GM19468 (cell line): ENCODE measurements around the gene RASA3.

Experiments used
- ATAC-seq: cut with Tn5 transposase; IDR thresholded peaks from one replicate; pipeline ENCODE4 v1.9.1; 2021; ENCODE audit warnings: mild to moderate bottlenecking, moderate library complexity, moderate number of reproducible peaks; ENCODE audit not compliant: unreplicated experiment; ENCODE audit errors: extremely low read depth

RASA3 gene

GRCh38 chr13:114043421-114044053 lies 88.9 kb downstream of the RASA3 start:
- no peak for ATAC-seq

- no peak for ATAC-seq
These were observed 90.2 kb downstream of the RASA3 start for GRCh38 chr13:114042066-114042815.

GRCh38 chr13:114041493-114041892 lies 90.9 kb downstream of the RASA3 start:
- no peak for ATAC-seq

DNA sequence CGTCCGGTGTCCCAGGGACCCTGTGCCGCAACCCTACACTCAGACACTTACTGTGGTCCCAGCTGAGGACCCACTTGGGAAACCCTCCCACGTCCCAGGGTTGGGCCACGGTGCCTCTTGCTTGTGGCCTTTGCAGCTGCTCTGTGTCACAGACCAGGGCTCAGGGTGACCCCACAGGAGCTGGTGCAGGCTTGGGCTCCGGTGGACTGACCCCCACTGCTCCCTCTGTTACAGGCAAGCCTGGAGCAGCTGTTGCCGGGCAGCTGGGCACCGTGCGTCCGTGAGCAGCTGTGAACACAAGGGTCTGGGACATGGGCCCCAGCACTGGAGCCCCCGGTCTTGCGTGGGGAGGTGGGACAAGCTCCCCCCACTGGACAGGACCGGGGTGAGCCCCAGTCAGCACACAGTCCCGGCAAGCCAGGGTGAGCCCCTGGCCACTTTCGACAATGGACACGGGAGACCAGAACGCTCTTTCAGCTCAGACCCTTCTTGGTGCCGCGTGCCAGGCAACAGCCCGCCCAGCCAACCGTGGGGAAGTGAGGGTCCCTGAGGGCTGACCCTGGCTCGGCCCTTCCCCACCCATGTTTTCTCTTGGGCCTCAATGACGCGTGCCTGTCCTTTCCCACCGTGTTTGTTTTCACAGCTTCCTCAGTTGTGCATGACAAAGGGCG lies 92.8 kb downstream of the RASA3 start:
- no peak for ATAC-seq

DNA sequence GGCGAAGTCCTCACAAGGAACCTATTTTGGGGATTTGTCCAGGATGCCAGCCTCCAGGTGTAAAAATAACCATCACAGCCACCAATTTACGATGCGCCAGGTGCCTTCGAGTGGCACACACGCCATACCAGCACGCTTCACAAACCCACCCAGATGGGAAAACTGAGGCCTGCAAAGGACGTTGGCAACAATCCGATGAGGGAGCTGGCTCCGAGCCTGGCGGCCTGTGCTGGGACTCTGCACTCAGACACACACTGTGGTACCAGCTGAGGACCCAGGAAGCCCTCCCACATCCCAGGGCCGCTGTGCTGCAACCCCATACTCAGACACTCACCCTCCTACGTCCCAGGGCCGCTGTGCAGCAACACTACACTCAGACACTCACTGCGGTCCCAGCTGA lies 93.5 kb downstream of the RASA3 start:
- no peak for ATAC-seq

- no peak for ATAC-seq
These were observed 94.2 kb downstream of the RASA3 start for GRCh38 chr13:114038211-114038613.

- no peak for ATAC-seq
These were observed 94.7 kb downstream of the RASA3 start for GRCh38 chr13:114037674-114038073.

GRCh38 chr13:114035583-114036531 lies 96.6 kb downstream of the RASA3 start:
- no peak for ATAC-seq

- no peak for ATAC-seq
These were observed 97.2 kb downstream of the RASA3 start for GRCh38 chr13:114035186-114035582.

DNA sequence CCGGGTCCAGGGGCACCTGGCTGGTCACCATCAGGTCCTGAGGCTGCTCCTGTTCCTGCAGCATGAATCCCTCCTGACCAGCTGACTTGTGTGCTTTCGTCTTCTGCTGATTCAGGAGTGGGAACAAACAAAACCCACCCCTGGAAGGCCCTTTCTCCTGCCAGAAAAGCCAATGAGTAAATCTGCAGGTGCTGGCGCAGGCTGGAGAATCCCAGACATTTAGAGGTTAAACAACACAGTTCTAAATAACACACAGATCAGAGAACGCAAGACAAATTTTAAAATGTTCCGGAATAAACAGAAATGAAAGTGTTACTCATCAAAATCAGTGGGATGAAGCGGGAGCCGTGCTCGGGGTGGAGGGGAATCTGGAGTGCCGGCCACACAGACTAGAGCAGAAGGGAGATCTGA lies 97.9 kb downstream of the RASA3 start:
- ATAC-seq, result no peak

DNA sequence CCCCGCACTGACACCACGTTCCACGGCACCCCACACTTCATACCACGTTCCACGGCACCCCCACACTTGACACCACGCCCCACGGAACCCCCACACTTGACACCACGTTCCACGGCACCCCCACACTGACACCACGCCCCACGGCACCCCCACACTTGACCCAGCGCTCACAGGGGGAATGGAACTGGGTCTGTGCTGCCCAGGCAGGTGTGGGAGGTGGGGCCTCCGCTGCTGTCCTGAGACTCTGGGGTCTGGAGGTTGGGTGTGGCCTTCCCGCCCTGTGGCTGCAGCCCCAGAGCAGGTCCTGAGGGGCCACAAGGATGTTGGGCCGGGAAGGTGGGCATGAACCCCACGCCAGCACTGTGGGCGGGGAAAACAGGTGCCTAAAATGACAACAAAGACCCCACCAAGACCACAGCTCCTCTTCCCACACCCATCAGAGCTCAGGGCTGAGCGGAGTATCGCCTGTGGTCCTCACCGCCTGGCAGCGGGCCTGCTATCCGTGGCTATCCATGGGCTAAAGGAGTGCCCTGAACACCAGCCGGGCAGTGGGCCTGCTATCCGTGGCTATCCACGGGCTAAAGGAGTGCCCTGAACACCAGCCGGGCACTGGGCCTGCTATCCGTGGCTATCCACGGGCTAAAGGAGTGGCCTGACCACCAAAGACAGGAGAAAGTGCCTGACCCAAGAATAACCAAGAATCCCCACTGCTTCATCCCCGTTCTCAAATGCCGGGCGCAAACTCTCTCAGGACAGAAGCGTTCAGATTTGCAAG lies 98.7 kb downstream of the RASA3 start:
- no peak for ATAC-seq

- no peak for ATAC-seq
These were observed 100.2 kb downstream of the RASA3 start for GRCh38 chr13:114032126-114032799.

- ATAC-seq, result no peak
These were observed 100.8 kb downstream of the RASA3 start for GRCh38 chr13:114031631-114032030.

DNA sequence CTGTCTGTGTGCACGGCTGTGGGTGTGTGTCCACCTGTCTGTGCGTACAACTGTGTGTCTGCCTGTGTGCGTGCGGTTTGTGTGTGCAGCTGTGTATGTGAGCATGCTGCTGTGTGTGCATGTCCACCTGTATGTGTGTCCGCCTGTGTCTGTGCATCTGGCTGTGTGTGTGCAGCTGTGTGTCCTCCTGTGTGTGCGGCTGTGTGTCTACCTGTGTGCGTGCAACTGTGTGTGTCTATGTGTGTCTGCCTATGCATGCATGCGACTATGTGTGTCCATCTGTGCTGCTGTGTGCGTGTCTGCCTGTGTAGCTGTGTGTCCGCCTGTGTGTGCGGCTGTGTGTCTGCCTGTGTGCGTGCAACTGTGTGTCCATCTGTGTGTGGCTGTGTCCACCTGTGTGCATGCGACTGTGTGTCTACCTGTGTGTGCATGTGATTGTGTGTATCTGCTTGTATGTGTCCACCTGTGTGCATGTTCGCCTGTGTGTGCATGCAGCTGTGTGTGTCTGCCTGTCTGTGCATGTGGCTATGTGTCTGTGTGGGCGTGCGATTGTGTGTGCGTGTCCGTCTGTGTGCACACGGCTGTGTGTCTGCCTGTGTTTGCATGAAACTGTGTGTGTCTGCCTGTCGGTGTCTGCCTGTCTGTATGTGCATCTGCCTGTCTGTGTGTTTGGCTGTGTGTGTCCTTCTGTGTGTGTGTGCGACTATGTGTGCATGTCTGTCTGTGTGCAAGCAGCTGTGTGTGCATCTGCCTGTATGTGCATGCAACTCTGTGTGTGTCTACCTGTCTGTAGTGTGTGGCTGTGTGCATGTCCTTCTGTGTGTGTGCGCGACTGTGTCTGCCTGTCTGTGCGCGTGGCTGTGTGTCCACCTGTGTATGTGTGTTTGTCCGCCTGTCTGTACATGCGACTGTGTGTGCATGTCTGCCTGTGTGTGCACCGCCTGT lies 101.5 kb downstream of the RASA3 start:
- no peak for ATAC-seq

DNA sequence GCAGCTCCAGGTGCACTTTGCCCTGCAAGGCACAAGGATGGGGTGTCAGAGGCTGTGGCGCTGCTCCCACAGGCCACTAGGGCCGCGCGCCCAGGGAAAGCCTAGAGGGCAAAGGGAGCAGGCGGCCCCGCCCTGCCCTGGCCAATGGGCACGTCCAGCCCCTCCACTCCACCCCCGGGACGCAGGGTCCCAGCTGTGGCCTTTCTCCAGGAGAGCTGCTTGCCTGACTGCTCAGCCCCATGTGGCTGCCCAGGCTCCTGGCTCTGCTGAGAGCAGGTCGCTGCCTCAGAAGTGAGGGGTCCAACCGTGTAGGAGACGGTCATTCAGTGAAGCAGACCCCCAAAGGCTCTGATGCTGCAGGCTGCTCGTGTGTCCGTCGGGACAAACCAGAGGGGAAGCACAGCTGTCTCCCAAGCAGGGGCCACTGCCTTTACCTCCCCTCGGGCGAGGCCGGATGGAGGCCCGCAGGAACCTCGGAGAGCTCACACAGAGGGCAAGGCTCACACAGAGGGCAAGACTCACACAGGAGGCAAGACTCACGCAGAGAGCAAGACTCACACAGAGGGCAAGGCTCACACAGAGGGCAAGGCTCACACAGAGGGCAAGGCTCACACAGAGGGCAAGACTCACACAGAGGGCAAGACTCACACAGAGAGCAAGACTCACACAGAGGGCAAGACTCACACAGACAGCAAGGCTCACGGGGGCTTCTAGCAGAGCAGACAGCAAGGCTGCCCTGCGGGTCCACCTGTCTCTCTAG lies 102.4 kb downstream of the RASA3 start:
- ATAC-seq, result no peak

DNA sequence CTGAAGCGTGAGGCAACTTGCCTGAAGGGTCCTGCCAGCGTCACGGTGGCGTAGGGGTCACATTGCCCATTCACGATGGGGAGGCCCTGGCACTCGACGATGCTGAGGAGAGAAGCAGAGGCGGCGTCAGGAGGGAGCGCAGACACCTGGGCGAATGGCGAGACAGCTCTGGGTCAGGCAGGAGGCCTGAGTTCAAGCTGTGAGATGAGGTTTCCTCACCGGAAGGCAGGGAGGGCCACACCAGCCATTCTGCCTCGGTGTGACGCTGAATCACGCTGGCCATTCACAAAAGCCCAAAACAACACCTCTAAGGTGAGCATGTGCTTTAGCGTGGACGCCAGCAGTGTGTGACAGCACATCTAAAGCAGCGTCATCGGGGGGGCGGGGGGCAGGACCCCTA lies 104.6 kb downstream of the RASA3 start:
- no peak for ATAC-seq

DNA sequence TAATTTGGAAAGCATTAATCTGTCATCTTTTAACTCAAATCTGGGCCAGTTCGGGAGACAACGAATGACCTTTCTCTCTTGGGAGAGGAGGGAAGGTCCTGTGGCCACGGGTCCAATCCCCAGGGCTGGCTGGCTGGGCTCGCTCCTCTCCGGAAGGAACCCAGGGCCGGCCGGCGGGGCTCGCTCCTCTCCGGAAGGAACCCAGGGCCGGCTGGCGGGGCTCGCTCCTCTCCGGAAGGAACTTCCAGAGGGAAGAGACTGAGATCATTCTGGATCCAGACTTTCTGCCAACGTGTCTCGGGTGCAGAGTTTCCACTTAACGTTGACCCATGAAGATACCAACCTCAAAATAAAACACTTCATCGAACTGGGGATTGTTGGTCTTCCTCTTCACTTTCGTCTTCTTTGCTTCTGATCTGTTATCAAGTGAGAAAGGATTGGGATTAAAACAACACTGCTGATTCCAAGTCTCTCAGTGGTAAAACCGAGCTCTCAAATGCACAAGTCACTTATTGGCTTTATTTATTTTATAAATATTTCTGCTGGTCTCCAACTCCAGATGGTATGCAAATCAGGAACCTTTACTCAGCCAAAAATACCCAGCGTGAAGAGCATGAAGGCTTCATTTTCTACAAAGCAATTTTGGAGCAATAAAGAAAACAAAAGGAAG lies 105.2 kb downstream of the RASA3 start:
- no peak for ATAC-seq
